Activated CD4-positive, CD25-positive, alpha-beta regulatory T cell treated with anti-CD3 and anti-CD28 coated beads, Interleukin-2, amount 50 U/mL, for 72 hours (primary cell): ENCODE measurements around the gene CACNA1B.
"Not testable (repeated sequence)": the region's sequence is repeated elsewhere in the genome, so short reads cannot be mapped to it uniquely, and the experiment has no call there.

ENCODE experiments used
- DNase-seq: peaks from one replicate; pipeline ENCODE4 v3.0.0; 2021

Gene CACNA1B

DNA sequence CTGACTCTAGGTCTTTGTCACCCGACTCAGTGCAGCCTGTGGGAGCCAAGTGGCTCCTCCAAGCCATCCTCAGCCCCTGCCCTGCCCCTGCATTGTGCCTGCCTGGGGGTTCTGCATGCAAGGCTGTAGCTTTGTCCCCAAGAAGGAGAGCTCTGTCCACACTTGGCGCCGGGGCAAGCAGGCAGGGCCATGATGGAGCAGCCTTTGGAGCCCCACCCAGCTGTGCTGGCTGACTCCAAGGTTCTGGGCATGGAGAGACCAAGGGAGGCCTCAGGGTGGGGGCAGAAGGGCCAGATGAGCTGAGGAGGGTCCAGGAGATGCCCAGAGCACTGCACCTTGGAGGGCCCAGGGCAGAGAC lies 226.2 kb downstream of the CACNA1B start:
- DNase-seq, result no peak

DNA sequence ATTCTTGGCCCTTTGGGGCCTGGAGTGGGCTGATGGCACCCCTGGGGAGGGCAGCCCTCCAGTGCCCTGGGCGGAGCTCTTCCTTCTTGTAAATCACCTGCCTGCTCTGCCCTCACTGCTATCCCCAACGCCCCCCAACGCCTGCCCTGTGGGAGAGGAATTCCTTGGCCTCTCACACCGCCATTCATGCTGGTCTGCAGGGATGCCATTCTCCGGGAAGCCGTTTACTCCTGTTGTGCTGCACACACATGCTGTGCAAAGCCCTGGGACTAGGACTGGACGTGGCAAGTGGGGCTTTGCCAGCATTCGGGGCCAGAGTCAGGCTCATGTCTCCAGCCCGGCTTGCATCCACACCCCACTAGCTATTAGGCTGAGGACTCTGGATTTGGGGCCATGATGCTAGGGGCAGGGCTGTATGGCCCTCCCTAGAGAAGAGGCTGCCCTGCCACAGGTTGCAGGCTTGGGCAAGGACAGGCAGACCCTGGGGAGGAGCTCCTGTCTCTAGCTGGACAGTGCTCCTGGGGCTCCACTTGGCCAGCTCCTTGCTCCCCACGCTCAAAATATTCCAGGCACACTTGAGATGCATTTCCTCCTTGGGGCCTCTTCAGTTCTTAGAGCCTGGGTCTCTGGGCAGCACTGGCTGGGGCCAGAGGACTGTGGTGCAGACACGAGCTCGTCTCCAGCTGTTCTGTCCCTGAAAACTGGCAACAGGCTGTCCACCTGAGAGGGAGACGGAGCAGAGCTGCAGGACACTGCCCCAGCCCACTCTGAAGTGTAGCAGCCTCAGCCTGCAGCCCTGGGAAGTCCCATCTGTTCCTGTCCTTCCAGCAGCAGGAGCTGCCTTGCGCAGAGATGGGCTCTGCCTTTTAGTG lies 226.9 kb downstream of the CACNA1B start:
- no peak for DNase-seq

DNA sequence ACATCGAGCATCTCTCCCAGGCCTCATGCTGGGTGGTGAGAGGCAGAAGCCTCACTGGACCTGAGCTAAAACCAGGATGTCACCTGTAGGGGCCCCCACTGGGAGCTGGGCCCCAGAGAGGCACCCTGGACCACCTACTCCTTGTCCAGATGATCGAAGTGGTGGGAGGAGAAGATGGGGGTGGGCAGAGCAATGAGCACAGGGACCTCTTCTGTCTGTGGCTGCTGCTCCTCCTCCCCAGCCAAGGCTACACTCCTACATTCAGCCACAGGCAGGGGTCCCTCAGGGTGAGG lies 227.5 kb downstream of the CACNA1B start:
- no peak for DNase-seq

DNA sequence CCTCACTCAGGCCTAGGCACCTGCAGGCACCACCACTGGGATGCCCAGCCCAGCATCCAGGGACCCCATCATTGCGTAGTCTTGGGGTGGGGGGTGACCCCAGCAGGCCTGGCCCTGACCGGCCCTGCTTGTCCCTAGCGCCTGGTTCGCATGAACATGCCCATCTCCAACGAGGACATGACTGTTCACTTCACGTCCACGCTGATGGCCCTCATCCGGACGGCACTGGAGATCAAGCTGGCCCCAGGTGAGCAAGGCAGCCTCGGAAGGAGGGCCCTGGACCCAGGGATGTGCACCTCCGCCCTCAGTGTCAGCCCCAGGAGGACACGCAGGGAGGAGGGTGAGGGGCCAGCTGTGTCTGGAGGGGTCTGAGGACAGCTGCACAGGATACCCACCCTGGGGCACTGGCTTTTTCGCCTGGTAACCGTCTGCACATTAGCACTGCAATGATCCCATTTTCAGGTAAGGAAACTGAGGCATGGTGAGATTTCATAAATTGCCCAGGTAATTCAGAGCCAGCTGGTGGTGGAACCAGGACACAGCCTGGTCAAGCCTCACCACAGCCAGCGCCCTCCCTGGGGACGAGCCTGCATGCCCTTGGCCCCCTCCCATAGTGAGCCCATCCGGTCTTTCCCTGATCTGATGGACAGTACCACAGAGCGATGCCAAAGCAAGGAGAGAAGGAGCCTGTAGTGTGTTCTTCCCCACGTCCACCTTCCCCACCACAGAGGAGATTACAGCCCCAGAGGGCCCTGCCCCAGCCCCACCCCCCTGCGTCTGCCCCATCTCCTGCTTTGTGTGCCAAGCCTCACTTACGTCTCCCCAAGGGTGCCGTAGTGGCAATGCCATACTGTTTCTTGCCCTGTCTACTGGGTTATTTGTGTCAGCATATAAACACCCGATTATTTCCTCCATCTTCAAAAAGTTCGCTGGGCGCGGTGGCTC lies 228.3 kb downstream of the CACNA1B start:
- DNase-seq, result no peak

DNA sequence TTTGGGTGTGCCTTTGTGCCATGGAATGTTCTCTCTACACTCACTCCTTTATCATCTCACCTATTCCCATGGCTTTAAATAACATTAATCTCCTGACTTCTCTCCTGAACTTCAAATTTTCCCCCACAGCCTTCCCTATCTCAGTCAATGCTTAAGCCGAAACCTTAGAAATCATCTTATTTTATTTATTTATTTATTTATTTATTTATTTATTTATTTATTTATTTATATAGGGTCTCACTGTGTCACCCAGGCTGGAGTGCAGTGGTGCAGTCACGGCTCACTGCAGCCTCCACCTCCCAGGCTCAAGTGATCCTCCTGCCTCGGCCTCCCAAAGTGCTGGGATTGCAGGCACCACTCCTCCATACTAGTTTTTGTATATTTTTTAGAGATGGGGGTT lies 229.5 kb downstream of the CACNA1B start:
- not testable (repeated sequence) for DNase-seq

DNA sequence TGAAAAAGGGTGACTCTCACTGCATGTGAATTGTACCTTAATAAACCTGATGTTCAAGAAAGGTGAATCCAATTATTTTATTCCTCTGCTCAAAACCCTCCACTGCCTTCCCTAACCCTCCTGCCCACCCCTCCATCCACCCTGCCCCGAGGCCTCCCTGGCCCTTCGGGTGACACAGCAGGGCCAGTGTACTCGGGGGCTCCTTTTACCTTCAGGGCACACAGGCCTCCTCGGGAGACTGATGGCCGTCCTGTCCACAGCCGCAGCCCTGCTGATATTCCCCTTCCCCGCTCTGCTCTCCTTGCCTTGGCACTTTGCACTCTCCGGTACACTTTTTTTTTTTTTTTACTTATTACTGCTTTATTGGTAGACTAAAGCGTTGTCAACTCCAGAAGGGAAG lies 234.0 kb downstream of the CACNA1B start:
- no peak for DNase-seq

DNA sequence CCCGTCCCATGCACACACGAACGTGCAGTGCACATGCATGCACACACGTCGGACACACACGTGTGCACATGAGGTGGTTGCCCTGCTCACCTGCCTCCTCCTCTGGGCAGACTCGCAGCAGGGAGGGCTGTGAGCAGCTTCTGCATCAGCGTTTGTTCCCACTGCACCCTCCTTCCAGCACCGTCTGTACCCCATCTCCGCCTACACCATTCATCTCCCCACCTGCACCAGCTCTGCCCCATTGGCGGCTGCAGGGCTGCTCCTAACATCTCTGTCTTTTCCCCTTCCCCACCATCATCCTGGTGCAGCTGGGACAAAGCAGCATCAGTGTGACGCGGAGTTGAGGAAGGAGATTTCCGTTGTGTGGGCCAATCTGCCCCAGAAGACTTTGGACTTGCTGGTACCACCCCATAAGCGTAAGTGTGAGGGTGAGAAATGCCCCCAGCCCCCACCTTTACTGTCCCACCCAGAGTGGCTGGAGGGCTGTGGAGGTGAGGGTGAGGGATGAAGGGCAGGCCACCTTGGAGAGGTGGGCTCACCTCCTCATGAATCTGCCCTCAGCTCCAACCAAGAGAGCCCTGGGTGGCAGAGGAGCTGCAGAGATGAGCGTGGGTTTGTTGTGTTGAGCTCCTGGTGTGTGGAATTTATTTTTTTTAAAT lies 234.6 kb downstream of the CACNA1B start:
- DNase-seq, result no peak

DNA sequence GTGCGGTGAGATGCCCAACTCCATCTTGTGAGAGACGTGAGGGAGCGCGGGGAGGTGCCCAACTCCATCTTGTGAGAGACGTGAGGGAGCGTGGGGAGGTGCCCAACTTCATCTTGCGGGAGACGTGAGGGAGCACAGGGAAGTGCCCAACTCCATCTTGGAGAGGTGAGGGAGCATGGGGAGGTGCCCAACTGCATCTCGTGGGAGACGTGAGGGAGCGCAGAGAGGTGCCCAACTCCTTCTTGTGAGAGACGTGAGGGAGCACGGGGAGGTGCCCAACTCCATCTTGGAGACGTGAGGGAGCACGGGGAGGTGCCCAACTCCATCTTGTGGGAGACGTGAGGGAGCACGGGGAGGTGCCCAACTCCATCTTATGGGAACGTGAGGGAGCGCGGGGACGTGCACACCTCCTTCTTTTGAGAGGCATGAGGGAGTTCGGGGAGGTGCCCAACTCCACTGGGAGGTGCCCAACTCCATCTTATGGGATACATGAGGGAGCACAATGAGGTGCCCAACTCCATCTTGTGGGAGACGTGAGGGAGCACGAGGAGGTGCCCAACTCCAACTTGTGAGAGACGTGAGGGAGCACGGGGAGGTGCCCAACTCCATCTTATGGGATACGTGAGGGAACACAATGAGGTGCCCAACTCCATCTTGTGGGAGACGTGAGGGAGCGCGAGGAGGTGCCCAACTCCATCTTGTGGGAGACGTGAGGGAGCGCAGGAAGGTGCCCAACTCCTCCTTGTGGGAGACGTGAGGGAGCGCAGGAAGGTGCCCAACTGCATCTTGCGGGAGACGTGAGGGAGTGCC lies 235.4 kb downstream of the CACNA1B start:
- DNase-seq, result no peak

DNA sequence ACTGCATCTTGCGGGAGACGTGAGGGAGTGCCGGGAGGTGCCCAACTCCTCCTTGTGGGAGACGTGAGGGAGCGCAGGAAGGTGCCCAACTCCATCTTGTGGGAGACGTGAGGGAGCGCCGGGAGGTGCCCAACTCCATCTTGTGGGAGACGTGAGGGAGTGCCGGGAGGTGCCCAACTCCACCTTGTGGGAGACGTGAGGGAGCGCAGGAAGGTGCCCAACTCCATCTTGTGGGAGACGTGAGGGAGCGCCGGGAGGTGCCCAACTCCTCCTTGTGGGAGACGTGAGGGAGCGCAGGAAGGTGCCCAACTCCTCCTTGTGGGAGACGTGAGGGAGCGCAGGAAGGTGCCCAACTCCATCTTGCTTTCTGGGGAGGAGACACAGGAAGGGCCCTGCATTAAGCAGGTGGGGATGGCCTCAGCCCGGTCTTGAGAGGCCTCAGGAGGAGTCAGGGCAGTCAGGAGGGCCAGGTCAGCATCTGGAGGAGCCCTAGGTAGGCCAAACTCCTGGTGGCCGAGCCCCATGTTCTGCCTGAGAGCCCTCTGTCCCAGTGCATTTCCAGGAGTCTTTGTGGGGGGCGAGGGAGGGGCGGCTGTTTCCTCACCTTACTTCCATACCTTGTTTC lies 236.2 kb downstream of the CACNA1B start:
- not testable (repeated sequence) for DNase-seq

DNA sequence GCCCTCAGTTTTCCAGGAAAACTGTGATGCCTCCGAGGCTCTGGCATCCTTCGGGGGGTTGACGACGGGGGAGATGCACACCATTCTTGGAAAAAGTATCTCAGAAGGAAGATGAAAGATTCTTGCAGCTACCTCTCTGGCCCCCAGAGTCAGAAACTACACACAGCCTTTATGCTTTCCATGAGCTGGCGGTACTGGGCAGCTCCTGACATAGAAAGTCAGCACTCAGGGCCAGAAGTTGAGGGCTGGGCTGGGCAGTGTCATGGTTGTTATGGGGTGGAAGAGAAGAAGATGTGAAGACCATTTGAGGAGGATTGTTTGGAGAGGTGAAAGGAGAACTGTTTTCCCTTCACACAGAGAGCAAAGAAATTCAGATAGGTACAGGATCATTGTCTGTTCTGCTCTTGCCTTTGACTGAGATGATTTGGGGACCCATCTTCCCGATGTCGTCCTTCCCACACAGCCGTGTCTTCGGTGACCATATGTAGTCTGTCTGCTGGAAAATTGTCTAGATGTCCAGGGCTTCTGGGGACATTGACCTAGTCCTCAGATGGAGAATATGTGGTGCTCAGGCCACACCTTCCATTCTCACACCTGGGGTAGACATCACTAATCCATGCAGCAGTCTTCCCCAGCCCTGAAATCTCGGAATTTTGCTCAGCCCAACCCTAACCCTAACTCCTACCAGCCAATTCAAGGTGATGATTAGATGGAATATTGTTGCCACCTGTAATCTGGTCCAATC lies 237.1 kb downstream of the CACNA1B start:
- no peak for DNase-seq

DNA sequence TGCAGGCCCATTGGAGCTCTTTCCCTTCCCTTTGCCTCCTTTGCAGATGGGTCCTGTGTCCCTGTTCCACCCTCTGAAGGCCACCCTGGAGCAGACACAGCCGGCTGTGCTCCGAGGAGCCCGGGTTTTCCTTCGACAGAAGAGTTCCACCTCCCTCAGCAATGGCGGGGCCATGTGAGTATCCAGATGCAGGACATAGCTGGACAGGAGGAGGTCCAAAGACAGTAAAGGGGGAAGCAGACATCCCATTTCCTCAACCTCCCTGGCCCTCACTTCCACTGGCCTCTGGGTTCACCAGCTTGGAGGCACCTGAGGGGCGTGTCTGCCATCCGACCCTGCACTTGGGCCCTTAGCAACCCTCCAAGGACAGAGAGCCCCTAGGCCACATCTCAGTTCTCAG lies 237.9 kb downstream of the CACNA1B start:
- no peak for DNase-seq

DNA sequence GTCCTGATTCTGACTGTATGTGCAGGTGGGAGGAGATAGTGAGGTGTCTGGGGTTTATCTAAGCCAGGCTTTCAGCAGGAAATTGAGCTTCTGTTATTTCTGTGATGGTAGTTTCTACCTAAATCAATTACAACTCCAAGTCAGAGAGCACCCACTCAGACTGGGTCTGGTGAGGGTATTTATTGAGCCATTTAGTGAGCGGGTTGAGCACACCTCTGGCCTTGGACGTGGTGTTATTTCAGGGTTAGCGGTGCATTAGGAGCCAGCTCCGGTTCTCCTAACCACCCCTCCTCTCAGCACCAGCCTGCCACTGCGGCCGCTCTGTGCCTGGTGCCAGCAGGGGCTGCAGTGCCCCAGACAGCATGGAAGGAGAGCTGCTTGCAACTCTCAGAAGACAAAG lies 238.9 kb downstream of the CACNA1B start:
- no peak for DNase-seq

DNA sequence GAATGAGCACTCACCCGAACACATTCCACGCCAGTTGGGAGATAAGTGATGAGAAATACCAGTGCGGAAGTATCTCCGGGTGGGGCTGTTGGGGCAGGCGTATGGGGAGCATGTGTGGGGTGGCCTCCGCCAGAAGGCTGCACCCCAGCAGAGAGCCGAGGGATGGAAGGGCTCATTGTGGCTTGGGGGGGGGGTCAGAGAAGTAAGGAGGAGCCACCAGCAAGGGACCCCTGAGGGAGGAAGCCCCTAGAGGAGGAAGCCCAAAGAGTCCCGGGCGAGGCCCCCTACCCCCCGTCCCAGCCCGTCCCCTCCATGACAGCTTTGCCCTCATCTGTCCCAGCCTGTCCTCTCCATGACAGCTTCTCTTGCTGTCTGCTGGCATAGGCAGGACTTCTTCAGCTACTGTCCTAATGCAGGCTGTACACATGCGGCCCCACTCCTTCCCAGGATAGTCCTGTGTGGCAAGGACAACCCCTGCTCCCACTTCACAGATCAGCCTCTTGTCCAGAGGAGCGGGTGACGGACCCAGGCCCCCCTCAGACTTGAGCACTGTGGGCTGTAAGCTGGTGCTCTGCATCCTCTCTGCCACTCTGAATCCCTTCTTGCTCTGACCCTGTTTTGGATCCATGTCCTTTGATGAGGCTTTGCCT lies 239.6 kb downstream of the CACNA1B start:
- no peak for DNase-seq

DNA sequence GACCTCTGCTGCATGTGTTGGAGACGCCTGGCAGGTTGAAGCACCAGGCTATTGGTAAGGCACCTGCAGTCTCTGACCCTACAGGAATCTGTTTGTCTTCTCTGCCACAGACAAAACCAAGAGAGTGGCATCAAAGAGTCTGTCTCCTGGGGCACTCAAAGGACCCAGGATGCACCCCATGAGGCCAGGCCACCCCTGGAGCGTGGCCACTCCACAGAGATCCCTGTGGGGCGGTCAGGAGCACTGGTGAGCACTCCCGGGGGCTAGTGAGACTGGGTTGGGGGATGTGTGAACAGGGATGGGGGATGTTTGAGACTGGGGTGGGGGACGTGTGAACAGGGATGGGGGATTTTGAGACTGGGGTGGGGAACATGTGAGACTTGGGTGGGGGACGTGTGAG lies 240.3 kb downstream of the CACNA1B start:
- no peak for DNase-seq

DNA sequence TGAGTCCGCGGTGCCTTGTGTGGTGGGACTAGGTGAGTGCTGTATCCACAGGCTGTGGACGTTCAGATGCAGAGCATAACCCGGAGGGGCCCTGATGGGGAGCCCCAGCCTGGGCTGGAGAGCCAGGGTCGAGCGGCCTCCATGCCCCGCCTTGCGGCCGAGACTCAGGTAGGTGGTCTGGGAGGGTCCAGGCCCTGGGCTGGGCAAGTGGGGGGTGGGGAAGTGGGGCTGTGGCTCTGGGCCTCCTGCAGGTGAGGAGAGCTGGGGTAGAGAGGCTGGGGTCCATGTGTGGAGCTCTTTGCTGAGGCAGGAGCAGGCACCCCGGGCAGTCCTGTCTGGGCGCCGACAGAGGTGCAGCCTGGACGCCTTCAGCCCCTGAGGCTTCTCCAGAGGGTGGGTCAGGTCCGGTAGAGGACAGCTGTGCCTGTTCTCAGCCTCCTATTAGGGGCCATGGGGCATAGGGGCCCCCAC lies 241.1 kb downstream of the CACNA1B start:
- DNase-seq, result no peak

DNA sequence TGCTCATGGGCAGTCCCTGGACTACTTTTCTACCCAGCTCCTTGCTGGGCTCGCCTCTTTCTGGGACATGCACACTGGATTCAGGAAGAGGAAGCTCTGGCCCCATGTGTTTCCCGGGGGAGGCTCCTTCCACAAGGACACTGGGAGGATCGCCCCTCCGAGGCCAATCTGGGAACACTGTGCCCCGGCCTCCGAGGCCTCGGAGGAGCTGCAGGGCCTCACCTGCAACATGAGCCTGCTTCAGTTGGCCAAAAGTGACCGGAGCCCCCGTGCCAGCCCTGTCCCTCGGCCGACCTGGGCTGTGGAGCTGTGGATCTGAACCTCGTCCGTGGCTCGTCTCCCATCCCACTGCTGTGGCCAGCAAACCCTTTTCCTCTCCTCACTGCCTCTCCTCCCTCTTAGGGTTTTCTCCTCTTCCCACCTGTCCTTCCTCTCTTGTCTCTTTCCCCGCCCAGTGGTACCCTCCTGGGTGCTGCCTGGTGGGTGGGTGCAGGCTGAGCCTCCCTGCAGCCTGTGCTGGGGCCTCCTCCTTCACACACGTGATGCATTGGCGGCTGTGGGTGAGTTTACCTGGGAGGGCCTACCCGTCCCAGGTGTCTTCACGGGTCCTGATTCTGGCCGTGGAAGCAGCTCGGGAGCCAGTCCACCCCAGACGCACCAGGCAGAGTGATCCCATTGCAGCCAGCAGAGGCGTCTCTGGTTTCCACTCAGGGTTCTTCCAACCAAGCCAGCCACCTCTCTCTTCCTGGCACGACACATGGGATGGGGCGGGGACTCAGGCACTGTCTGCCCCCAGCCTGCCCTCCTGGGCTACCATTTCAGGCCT lies 241.8 kb downstream of the CACNA1B start:
- DNase-seq, result no peak

DNA sequence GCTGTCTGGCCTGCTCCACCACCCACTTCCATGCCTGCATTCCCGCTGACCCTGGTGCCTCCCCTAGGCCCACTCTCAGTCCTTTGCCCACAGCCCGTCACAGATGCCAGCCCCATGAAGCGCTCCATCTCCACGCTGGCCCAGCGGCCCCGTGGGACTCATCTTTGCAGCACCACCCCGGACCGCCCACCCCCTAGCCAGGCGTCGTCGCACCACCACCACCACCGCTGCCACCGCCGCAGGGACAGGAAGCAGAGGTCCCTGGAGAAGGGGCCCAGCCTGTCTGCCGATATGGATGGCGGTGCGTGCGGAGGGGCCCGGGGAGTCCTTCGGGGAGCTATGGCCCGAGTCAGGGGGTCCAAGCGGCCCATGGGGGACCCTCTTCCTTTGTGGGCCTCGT lies 242.5 kb downstream of the CACNA1B start:
- no peak for DNase-seq

DNA sequence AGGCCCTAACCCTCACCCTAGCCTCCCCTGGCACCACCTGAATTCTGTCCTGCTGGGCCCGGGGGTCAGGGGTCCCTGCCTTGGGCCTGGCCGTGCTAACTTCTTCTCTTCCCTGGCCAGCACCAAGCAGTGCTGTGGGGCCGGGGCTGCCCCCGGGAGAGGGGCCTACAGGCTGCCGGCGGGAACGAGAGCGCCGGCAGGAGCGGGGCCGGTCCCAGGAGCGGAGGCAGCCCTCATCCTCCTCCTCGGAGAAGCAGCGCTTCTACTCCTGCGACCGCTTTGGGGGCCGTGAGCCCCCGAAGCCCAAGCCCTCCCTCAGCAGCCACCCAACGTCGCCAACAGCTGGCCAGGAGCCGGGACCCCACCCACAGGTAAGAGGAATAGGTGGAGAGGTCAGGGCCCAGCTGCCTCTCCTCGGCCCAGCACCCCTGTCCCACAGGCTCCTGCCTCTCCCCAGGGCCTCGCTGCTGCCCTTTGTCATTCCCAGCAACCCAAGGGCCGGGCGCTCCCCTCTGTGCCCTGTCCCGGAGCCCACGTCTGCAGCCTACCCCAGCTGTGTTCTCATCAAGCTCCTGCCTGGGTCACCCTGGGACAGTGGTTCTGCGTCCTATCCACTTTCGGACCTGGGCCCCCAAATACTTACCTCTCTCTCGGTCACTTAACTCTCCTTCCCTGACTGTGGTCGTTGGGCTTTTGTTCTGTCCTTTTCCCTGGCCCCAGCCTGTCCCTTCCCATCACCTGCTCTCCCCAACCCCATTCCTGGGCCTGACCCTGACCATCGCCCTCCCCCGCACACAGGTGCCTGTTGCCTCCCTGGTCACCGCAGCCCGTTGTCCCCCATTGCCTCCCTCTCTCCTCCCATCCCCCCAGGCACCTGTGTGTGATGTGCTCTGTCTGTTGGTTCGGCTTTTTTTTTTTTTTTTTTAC lies 243.2 kb downstream of the CACNA1B start:
- DNase-seq, result no peak
